ENCODE measurements around the gene CYB5R2. TPM values are rescaled to one million over a fixed set of nuclear protein-coding genes. Genes with fewer than 3 reads are reported as not detected.
A peak's percentile ranks its signal among the peaks of the same experiment; 100 is the strongest.

CYB5R2 gene
- total RNA-seq: 2.0 TPM

DNA sequence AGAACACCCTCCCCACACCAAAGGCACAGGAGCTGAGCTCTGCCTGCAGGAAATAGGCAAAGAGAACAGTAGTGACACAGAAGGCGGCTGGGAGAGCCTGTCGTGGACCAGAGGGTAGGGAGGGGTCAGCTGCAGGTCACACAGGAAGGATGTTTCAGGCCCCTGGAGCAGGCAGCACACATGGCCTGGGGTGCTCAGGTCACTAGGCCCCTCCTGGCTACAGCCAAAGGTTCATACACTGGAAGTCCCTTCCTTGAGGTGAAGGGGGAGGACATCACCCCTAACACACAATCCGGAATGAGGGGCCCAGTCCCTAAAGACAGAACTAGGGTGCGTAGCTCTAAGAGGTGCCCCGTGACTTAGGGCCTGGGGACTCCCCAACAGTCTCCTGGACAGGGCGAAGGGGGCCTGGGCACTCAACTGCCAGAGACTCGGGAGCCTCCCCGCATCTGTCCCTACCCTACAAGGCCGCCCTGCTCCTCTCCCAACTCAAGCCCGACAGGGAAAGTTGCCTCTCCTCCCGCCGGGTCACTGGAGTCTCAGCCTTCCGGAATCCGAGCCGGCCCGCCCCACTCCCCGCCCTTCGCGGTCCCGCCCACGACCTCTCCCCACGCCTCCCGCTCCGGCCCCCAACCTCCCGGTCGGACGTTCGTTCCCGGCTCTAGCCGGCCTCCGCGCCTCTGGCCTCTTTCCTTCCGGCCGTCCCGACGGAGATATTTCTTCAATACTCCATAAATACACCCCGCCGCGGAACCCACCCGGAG is at the start of gene CYB5R2:
TSS of gene CYB5R2 (minus strand) at position 541 of the 764 bp plus-strand sequence. CDS start 675 bp downstream, outside the sequence.
- FAIRE-seq (no peak), DNase-seq (ENCODE audit: low spot score in 2 of 2) (peak; percentile 59 to 60)

DNA sequence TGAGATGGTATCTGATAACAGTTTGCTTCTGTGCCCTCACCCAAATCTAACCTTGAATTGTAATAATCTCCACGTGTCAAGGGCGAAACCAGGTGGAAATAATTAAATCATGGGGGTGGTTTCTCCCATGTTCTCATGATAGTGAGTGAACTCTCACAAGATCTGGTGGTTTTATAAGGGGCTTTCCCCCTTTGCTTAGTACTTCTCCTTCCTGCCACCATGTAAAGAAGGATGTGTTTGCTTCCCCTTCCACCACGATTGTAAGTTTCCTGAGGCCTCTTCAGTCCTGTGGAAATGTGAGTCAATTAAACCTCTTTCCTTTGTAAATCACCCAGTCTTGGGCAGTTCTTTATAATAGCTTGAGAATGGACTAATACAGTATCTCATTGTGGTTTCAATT is 41.5 kb upstream of the CYB5R2 start:
- DNase-seq (ENCODE audit: low spot score in 2 of 2) (no peak), FAIRE-seq (no peak)

- DNase-seq (ENCODE audit: low spot score in 2 of 2) (no peak), FAIRE-seq (no peak)
Observed at GRCh38 chr11:7706377-7706776, 33.1 kb upstream of the CYB5R2 start, which contains the start of gene OVCH2. OVCH2 (minus strand) TSS chr11:7706477; CDS start chr11:7706394, 83 bp downstream.

DNA sequence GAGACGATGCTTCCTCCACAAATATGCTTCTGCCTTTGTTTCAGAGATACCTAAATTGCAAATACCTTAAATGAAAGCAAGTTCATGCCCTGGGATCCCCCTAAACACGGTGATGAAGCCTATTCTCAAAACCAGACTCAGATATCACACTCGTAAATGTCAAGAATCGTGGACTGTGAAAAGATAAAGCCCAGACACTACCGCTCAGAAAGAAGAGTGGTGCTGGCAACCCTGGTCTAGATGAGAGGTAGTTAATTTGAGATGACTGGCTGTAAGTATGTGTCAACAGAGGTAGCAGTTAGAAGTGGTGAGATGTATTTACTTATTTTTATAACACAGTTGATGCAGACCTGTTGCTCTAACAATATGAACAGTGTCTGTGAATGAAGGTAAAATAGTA is 30.4 kb upstream of the CYB5R2 start:
- DNase-seq (ENCODE audit: low spot score in 2 of 2) (no peak), FAIRE-seq (no peak)

DNA sequence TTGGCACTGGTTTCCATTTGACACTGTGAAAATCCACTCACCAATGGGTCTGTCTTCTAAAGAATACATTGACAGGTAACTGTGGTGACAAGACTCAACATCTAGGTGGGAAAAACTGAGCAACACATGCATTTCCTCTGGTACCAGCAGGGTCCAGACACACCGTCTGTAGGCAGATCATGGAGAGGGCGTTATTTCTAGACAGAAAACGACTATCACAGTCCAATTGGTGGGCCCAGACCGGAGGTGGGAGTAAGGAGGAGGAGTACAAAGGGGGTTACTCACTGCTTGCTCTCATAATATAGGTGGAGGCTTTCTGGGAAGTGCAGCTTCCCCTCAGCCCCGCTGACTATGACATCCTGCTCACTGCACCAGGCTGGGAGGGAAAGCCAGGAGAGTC is 23.1 kb upstream of the CYB5R2 start:
- FAIRE-seq (no peak), DNase-seq (ENCODE audit: low spot score in 2 of 2) (no peak)

GRCh38 chr11:7694235-7694634 is 20.9 kb upstream of the CYB5R2 start:
- FAIRE-seq (no peak), DNase-seq (ENCODE audit: low spot score in 2 of 2) (no peak)

DNA sequence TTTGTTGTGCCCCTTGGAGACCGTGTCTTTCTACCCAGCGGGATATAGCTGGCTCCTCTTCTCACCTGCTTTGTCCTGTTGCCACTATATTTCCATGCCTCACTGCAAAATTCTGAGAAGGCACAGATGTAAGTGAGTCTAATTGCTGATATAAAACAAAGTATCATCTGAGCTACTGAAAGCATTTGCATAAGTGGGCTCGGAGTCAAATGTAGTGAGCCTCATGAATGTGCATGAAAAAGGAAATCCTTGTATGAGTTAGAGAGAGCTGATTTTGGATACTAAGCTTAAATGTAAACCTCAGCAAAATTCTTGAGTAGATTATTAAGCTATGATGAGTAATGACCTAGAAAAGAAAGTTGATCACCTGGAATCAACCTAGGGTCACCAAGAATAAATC is 19.1 kb upstream of the CYB5R2 start:
- DNase-seq (ENCODE audit: low spot score in 2 of 2) (no peak), FAIRE-seq (no peak)

GRCh38 chr11:7691759-7692350 is 18.6 kb upstream of the CYB5R2 start:
- FAIRE-seq (no peak), DNase-seq (ENCODE audit: low spot score in 2 of 2) (no peak)

- FAIRE-seq (no peak), DNase-seq (ENCODE audit: low spot score in 2 of 2) (no peak)
Observed at GRCh38 chr11:7690648-7691047, 17.3 kb upstream of the CYB5R2 start.

- no peak for FAIRE-seq
- DNase-seq (ENCODE audit: low spot score in 2 of 2): no peak
Observed at GRCh38 chr11:7689239-7689638, 15.9 kb upstream of the CYB5R2 start.

GRCh38 chr11:7688238-7688826 is 15.0 kb upstream of the CYB5R2 start:
- no peak for FAIRE-seq
- DNase-seq (ENCODE audit: low spot score in 2 of 2): no peak

DNA sequence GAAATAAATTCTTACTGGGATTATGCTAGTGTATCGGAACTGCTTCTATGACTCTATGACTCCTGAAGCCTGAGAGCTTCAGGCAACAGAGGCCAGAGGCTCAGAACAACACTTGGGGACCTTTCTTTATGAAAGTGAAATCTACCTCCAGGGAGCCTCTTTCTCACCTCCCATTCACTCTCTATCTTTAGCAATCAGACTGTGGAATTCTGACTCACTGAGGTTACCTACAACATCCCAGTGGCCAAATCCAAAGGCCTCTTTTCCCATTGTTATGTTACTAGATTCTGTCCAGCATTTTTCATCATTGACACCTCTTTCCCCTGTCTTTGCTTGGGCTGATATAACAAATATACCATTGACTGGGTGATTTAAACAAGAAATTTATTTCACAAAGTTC is 14.1 kb upstream of the CYB5R2 start:
- DNase-seq (ENCODE audit: low spot score in 2 of 2) (no peak), FAIRE-seq (no peak)

- no peak for FAIRE-seq
Observed at GRCh38 chr11:7686761-7687160, 13.5 kb upstream of the CYB5R2 start.

DNA sequence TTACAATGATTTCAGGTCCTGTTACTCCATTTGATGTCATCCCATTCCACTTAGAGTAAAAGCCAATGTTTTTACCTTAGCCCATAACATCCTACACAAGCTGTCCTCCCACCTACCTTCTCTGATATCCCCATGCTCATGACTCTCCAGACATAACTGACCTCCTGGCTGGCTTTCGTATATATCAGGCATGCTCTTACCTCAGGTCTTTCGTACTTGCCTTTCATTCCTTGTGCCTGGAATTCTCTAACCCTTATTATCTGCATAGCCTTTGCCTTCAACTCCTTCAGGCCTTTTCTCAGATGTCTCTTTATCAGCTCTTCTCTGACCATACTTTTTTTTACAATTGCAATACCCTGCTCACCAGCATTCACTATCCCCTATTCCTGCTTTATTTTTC is 10.3 kb upstream of the CYB5R2 start:
- DNase-seq (ENCODE audit: low spot score in 2 of 2) (no peak), FAIRE-seq (no peak)

More at GRCh38 chr11:7686761-7687160, 13.5 kb upstream of the CYB5R2 start:
- DNase-seq (ENCODE audit: low spot score in 2 of 2): no peak

DNA sequence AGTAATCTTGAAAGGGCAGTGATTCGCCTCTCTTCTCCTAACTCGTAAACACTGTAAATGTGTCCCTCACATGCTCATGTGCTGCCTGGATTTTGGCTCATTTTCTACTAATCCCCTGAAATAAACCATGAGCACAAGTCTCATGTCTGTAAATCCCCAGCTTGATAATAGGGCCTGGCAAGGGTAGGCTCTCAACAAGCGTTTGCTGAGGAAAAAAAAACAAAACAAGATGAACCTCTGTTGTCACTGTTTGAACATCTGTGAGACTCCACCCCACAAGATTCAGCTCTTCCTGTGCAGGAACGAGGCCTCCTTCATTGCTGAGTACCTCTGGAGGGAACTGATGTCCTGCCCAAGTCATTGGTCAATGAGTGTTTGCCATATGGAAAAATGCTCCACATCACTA is 4.5 kb upstream of the CYB5R2 start:
- DNase-seq (ENCODE audit: low spot score in 2 of 2): no peak
- no peak for FAIRE-seq

GRCh38 chr11:7677071-7677470 is 3.8 kb upstream of the CYB5R2 start:
- FAIRE-seq (no peak), DNase-seq (ENCODE audit: low spot score in 2 of 2) (no peak)

DNA sequence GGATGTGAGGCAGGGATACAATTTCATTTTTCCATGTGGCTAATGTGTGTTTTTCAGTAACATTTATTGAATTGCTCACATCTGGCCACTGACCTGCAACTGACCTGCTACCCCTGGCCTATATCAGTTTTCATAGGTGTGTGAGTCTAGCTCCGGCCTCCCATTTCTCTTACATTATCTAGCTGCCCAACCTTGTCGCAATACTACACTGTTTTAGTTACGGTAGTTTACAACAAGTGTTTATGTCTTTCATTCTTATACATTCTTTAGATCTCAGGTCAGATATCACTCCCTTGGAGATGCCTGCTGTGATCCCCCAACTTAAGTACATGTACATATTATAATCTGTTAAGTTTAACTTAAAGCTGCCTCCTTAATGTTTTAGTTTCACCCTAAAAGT is 2.3 kb upstream of the CYB5R2 start:
- DNase-seq (ENCODE audit: low spot score in 2 of 2) (no peak), FAIRE-seq (no peak)

GRCh38 chr11:7673724-7674434 is 579 bp upstream of the CYB5R2 start:
- FAIRE-seq (no peak), DNase-seq (ENCODE audit: low spot score in 2 of 2) (no peak)

- no peak for DNase-seq (ENCODE audit: low spot score in 2 of 2)
- FAIRE-seq: no peak
Observed at GRCh38 chr11:7672276-7672959, 882 bp downstream of the CYB5R2 start.

- no peak for FAIRE-seq
- no peak for DNase-seq (ENCODE audit: low spot score in 2 of 2)
Observed at GRCh38 chr11:7671347-7672215, 1.7 kb downstream of the CYB5R2 start.
